Mesodermal cell (in vitro differentiated cells): ENCODE results near the gene WDR70.
"Not testable (repeated sequence)": the region's sequence is repeated elsewhere in the genome, so short reads cannot be mapped to it uniquely, and the experiment has no call there.

Source experiments
- H3K27ac ChIP-seq: 2 replicates; pipeline ENCODE4 v1.7.0; 2013; ENCODE audit warnings: mild to moderate bottlenecking, low read depth, low read length, moderate library complexity; ENCODE audit not compliant: severe bottlenecking
- H3K36me3 ChIP-seq: 2 replicates; pipeline ENCODE4 v1.7.1; 2013; ENCODE audit warnings: mild to moderate bottlenecking, low read length, moderate library complexity; ENCODE audit not compliant: control insufficient read depth, insufficient read depth
- H3K4me1 ChIP-seq: one replicate; pipeline ENCODE4 v1.7.1; 2013; ENCODE audit warnings: mild to moderate bottlenecking, low read length; ENCODE audit not compliant: insufficient read depth, control insufficient read depth, poor library complexity, severe bottlenecking
- H3K4me3 ChIP-seq: 2 replicates; pipeline ENCODE4 v1.7.0; 2013; ENCODE audit warnings: low read length, control low read depth, mild to moderate bottlenecking; ENCODE audit not compliant: insufficient read depth, poor library complexity, severe bottlenecking; ENCODE audit errors: extremely low read depth
- H3K9me3 ChIP-seq: 2 replicates; pipeline ENCODE4 v1.7.1; 2013; ENCODE audit warnings: mild to moderate bottlenecking, low read length, moderate library complexity; ENCODE audit not compliant: control insufficient read depth
- WGBS, 2 experiments: methylation state at CpG; one replicate each; pipeline ENCODE4 v1.1.5; 2013; ENCODE audit warnings: missing lambda C conversion rate in 2 of 2; ENCODE audit not compliant: insufficient coverage in 2 of 2; 5-methylcytosine and 5-hydroxymethylcytosine counted together

WDR70 gene

GRCh38 chr5:37792975-37793631 is 414.0 kb downstream of the WDR70 start:
- no peaks in the 10 kb centered on the region for H3K9me3 ChIP-seq
- WGBS, 2 experiments: 67 to 100% methylated on average over 1 of the region's 2 CpGs
- H3K4me3 ChIP-seq: no peak overlapping the region
- no peak overlapping the region for H3K27ac ChIP-seq
- H3K4me1 ChIP-seq: no peaks in the 10 kb centered on the region
- H3K36me3 ChIP-seq: no peaks in the 10 kb centered on the region

GRCh38 chr5:37795292-37795691 is 416.2 kb downstream of the WDR70 start:
- not testable (repeated sequence) for H3K4me1 ChIP-seq, H3K4me3 ChIP-seq, H3K9me3 ChIP-seq, H3K27ac ChIP-seq, H3K36me3 ChIP-seq
- WGBS, 2 experiments: 84 to 100% methylated on average over 2 of the region's 2 CpGs

DNA sequence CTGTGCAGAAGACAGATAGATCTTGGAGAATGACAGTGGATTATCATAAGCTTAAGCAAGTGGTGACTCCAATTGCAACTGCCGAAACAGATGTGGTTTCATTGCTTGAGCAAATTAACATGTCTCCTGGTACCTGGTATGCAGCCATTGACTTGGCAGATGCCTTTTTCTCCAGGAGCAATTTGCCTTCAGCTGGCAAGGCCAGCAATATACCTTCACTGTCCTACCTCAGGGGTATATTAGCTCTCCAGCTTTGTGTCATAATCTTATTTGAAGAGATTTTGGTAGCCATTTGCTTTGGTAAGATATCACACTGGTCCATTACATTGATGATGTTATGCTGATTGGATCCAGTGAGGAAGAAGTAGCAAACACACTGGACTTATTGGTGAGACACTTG is 417.3 kb downstream of the WDR70 start:
- WGBS, 2 experiments: 93 to 100% methylated on average over 1 of the region's 1 CpG
- H3K36me3 ChIP-seq, H3K27ac ChIP-seq: not testable (repeated sequence)

DNA sequence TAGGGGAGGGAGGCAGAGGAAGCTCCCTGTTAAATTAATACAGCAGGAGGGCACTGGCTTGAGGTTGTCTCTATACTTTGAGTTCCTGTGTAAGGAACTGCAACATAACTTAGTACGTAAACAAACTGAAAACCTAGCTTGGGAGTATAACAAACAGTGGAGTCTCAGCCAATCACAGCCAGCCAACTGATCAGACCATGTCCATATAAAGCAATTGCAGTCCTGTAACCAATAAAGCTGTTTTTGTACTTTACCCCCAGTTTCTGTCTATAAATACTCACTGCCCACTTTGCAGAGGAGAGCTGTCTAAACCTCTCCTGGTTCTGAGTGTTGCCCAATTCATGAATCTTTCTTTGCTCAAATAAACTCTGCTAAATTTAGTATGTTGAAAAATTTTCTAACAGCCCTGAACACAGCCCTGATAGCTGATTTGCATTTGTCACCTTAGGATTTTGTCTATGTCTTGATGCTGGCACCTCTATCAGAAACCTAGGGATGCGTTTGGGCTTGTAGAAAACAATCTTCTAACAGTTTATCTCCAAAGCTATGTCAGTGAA is 420.8 kb downstream of the WDR70 start:
- Histone ChIP-seq H3K4me1 (no peaks in the 10 kb centered on the region), H3K4me3 (no peak overlapping the region), H3K36me3 (no peaks in the 10 kb centered on the region), H3K9me3 (no peaks in the 10 kb centered on the region), H3K27ac (no peak overlapping the region)
- WGBS, 2 experiments: 100% methylated on average over 1 of the region's 2 CpGs

More for the DNA sequence above, 417.3 kb downstream of the WDR70 start:
- H3K9me3 ChIP-seq, H3K4me1 ChIP-seq, H3K4me3 ChIP-seq: not testable (repeated sequence)

GRCh38 chr5:37801521-37801920 is 422.4 kb downstream of the WDR70 start:
- no peaks in the 10 kb centered on the region for H3K9me3 ChIP-seq
- no peak overlapping the region for H3K27ac ChIP-seq
- H3K36me3 ChIP-seq: no peaks in the 10 kb centered on the region
- 80 to 94% methylated on average over 1 to 2 of the region's 2 CpGs for WGBS, 2 experiments
- H3K4me1 ChIP-seq: no peaks in the 10 kb centered on the region
- H3K4me3 ChIP-seq: no peak overlapping the region
